ENCODE measurements around the gene ANKDD1A.
A peak's percentile ranks its signal among the peaks of the same experiment; 100 is the strongest.

The ANKDD1A gene

GRCh38 chr15:64911311-64912186, at the start of gene ANKDD1A:
Gene ANKDD1A (plus strand): TSS chr15:64911902. CDS start chr15:64911931, 29 bp downstream.
- no peak within 1 kb of the TSS for H3K27ac Mint-ChIP-seq
- peak within 1 kb of the TSS; percentile 72 for H3K4me3 Mint-ChIP-seq
- H3K4me1 Mint-ChIP-seq (ENCODE audit: low read depth), result peaks cover 13% of the 10 kb centered on the region

DNA sequence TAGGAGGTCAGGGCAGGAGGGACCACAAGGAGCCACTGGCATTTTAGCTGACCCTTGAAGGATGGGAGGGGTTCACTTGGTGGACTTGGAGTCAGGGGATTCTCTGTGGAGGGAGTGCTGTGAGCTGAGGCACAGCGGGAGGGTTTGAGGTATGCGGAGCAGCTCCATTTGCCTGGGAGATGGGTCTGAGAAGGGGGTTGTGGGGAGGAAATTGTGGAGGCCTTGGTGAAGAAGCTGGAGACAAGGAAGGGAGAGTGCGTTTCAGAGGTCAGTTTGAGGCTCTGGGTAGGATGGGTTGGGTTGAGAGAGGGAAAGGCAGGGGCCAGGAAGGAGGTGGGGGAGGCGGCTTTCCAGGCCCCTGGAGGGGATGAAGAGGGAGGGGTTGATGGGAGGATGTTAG, 49.7 kb upstream of the ANKDD1A start:
- no peaks in the 10 kb centered on the region for H3K27me3 Mint-ChIP-seq
- H3K4me3 Mint-ChIP-seq, result no peak overlapping the region
- no peaks in the 10 kb centered on the region for H3K9me3 Mint-ChIP-seq
- peaks cover 25% of the 10 kb centered on the region for H3K4me1 Mint-ChIP-seq (ENCODE audit: low read depth)
- peaks cover 23% of the 10 kb centered on the region for H3K36me3 Mint-ChIP-seq (ENCODE audit: low read depth)
- no peak overlapping the region for H3K27ac Mint-ChIP-seq

More at GRCh38 chr15:64911311-64912186, at the start of gene ANKDD1A:
- Mint-ChIP-seq H3K27me3 (peaks cover 8% of the 10 kb centered on the region), H3K9me3 (no peaks in the 10 kb centered on the region), H3K36me3 (ENCODE audit: low read depth) (no peaks in the 10 kb centered on the region)

GRCh38 chr15:64862408-64862807, 49.3 kb upstream of the ANKDD1A start:
- Mint-ChIP-seq H3K4me1 (ENCODE audit: low read depth) (peaks cover 20% of the 10 kb centered on the region), H3K27ac (no peak overlapping the region), H3K9me3 (no peaks in the 10 kb centered on the region), H3K36me3 (ENCODE audit: low read depth) (peaks cover 27% of the 10 kb centered on the region), H3K27me3 (no peaks in the 10 kb centered on the region), H3K4me3 (no peak overlapping the region)

GRCh38 chr15:64864068-64864467, 47.6 kb upstream of the ANKDD1A start:
- Mint-ChIP-seq H3K4me1 (ENCODE audit: low read depth) (peaks cover 5% of the 10 kb centered on the region), H3K36me3 (ENCODE audit: low read depth) (peaks cover 22% of the 10 kb centered on the region), H3K27me3 (no peaks in the 10 kb centered on the region), H3K4me3 (no peak overlapping the region), H3K27ac (no peak overlapping the region), H3K9me3 (no peaks in the 10 kb centered on the region)

- no peaks in the 10 kb centered on the region for H3K27me3 Mint-ChIP-seq
- no peak overlapping the region for H3K27ac Mint-ChIP-seq
- H3K4me1 Mint-ChIP-seq (ENCODE audit: low read depth), result peaks cover 4% of the 10 kb centered on the region
- H3K4me3 Mint-ChIP-seq, result no peak overlapping the region
- H3K36me3 Mint-ChIP-seq (ENCODE audit: low read depth), result peaks cover 14% of the 10 kb centered on the region
- no peaks in the 10 kb centered on the region for H3K9me3 Mint-ChIP-seq
Measured at GRCh38 chr15:64865126-64865997, 46.3 kb upstream of the ANKDD1A start.

GRCh38 chr15:64865998-64866520, 45.6 kb upstream of the ANKDD1A start:
- Mint-ChIP-seq H3K27me3 (no peaks in the 10 kb centered on the region), H3K27ac (no peak overlapping the region), H3K36me3 (ENCODE audit: low read depth) (peaks cover 14% of the 10 kb centered on the region), H3K9me3 (no peaks in the 10 kb centered on the region), H3K4me1 (ENCODE audit: low read depth) (peaks cover 4% of the 10 kb centered on the region), H3K4me3 (no peak overlapping the region)

DNA sequence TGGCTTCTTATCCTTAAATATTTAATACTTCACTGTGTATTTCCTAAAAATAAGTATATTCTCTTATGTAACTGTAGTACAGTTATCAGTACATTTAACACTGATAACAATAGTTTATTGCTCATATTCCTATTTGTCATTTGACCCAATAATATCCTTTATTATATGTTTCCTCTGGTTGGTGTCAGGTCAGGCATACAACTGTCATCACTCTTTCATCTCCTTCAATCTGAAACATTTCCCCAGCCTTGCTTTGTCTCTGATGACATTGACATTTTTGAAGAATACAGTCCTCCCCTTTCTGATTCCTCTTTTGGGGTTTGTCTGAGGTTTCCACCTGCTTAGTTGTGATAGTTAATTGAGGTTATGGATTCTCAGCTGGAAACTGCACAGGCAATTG, 42.2 kb upstream of the ANKDD1A start:
- Mint-ChIP-seq H3K27ac (no peak overlapping the region), H3K27me3 (no peaks in the 10 kb centered on the region), H3K4me1 (ENCODE audit: low read depth) (peaks cover 5% of the 10 kb centered on the region), H3K9me3 (no peaks in the 10 kb centered on the region), H3K4me3 (no peak overlapping the region), H3K36me3 (ENCODE audit: low read depth) (peaks cover 8% of the 10 kb centered on the region)

GRCh38 chr15:64870353-64870752, 41.3 kb upstream of the ANKDD1A start:
- Mint-ChIP-seq H3K4me1 (ENCODE audit: low read depth) (peaks cover 5% of the 10 kb centered on the region), H3K27me3 (no peaks in the 10 kb centered on the region), H3K36me3 (ENCODE audit: low read depth) (peaks cover 7% of the 10 kb centered on the region), H3K27ac (no peak overlapping the region), H3K9me3 (no peaks in the 10 kb centered on the region), H3K4me3 (no peak overlapping the region)

- Mint-ChIP-seq H3K27ac (no peak overlapping the region), H3K4me3 (no peak overlapping the region), H3K4me1 (ENCODE audit: low read depth) (peaks cover 5% of the 10 kb centered on the region), H3K36me3 (ENCODE audit: low read depth) (no peaks in the 10 kb centered on the region), H3K9me3 (no peaks in the 10 kb centered on the region), H3K27me3 (no peaks in the 10 kb centered on the region)
Measured at GRCh38 chr15:64875641-64876223, 36.0 kb upstream of the ANKDD1A start.

DNA sequence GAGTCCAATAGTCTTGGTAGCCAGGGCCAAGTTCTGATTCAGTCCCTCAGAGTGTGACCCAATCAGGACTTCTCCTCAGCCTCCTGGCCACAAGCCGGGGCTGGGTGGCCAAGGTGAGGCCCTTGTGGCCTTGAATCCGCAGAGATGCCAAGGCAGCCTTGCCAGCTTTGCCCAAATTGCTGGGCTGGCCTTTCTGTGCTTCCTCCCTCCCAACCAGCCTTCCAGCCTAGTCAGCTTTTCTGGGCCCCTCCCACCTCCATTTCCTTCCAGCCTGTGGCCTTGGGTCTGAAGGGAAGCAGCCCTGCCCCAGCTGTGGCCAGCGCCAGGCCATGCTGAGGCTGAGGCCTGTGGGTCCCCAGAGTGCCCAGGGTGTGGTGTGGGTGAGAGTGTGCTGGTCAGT, 34.3 kb upstream of the ANKDD1A start:
- Mint-ChIP-seq H3K4me1 (ENCODE audit: low read depth) (peaks cover 13% of the 10 kb centered on the region), H3K4me3 (no peak overlapping the region), H3K36me3 (ENCODE audit: low read depth) (no peaks in the 10 kb centered on the region), H3K27me3 (no peaks in the 10 kb centered on the region), H3K27ac (no peak overlapping the region), H3K9me3 (no peaks in the 10 kb centered on the region)

- Mint-ChIP-seq H3K27me3 (no peaks in the 10 kb centered on the region), H3K36me3 (ENCODE audit: low read depth) (no peaks in the 10 kb centered on the region), H3K4me1 (ENCODE audit: low read depth) (peaks cover 21% of the 10 kb centered on the region), H3K4me3 (no peak overlapping the region), H3K27ac (no peak overlapping the region), H3K9me3 (no peaks in the 10 kb centered on the region)
Measured at GRCh38 chr15:64878705-64879104, 33.0 kb upstream of the ANKDD1A start.

DNA sequence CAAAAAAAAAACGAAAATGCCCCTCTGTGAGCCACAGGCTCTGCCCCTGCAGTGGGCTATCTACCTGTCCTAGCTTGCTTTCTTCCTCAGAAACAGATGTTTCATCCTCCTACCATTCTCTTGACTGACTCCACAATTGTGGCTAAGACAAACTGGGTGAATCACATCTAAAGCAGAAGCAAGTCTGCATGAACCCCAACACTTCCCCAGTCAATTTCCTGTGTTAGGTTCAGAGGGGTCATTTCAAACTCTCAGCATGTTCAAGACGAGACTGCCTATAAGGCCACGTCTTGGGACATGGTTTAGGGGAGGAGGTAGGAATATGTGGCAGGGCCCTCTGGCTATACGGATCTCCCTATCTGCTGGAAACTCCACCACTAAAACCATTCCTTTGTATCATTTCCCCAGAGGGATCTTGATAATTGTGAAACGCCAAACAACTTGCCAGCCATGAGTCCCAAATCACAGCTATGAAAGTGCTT, 28.6 kb upstream of the ANKDD1A start:
- H3K9me3 Mint-ChIP-seq, result no peaks in the 10 kb centered on the region
- H3K27me3 Mint-ChIP-seq, result no peaks in the 10 kb centered on the region
- H3K4me3 Mint-ChIP-seq, result peak overlapping the region; percentile 68
- no peaks in the 10 kb centered on the region for H3K36me3 Mint-ChIP-seq (ENCODE audit: low read depth)
- peak overlapping the region; percentile 86 for H3K27ac Mint-ChIP-seq
- H3K4me1 Mint-ChIP-seq (ENCODE audit: low read depth), result peaks cover 33% of the 10 kb centered on the region

DNA sequence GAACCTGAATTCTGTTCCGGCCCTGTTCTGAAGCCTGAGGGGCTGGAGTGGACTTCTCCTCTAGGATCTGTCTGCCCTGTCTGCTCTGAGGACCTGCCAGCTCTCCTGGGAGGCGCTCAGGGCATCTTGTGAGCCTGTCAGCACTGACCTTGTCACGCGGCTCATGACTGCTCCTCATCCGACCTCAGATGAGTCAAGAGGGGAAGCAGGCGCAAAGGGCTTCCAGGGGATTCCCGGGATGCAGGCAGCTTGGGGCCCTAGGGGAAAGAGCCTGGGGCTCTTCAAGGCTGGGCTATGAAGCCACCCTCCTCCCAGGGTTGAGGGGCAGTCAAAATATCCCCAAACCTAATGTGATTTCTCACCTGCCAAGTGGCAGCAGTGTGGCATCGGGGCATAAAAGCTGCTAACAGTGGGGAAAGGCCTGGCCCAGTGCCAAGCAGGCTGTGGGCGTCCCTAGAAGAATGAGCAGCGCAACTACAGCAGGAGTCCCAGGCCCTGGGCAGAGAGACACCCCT, 27.6 kb upstream of the ANKDD1A start:
- Mint-ChIP-seq H3K27ac (peak overlapping the region; percentile 86), H3K4me1 (ENCODE audit: low read depth) (peaks cover 33% of the 10 kb centered on the region)

DNA sequence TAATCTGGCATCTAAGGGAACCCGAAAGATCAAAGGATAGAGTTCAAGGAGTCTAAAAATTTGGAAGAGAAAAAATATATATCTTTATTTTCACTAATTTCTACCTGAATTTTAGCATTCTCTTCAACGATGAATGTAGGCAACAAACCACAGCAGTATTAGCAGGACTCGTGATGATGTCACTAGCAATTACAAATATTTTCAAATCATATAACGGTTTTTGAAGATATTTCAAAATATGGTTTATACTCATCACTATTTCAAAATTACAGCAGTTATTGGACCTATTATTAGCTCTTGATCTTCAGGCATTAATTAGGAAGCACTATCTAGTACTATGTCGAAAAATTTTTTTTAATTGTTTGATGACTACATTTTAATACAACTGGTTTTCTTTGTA, 27.0 kb upstream of the ANKDD1A start:
- Mint-ChIP-seq H3K36me3 (ENCODE audit: low read depth) (no peaks in the 10 kb centered on the region), H3K27ac (no peak overlapping the region), H3K4me3 (no peak overlapping the region), H3K27me3 (no peaks in the 10 kb centered on the region), H3K4me1 (ENCODE audit: low read depth) (peaks cover 33% of the 10 kb centered on the region), H3K9me3 (no peaks in the 10 kb centered on the region)

More for the DNA sequence above, 27.6 kb upstream of the ANKDD1A start:
- Mint-ChIP-seq H3K4me3 (peak overlapping the region; percentile 68), H3K36me3 (ENCODE audit: low read depth) (no peaks in the 10 kb centered on the region), H3K9me3 (no peaks in the 10 kb centered on the region), H3K27me3 (no peaks in the 10 kb centered on the region)

Measured in stimulated activated naive CD8-positive, alpha-beta T cell treated with anti-CD3 and anti-CD28 coated beads, Interleukin-15, Interleukin-2, amounts not matched to agents 100 ng/mL and 50 ng/mL, for 24 hours (primary cell).